SK-N-MC (cell line): ENCODE results near the gene GPX3.

Experiments
- EZH2 ChIP-seq: fragments of 200-600 bp; sonication (generic); IDR thresholded peaks from one replicate; pipeline ENCODE4 v1.6.1; 2017; ENCODE audit warnings: antibody characterized with exemption
- POLR2AphosphoS5 ChIP-seq: IDR thresholded peaks from 2 replicates; pipeline ENCODE4 v1.6.1; 2012; ENCODE audit warnings: mild to moderate bottlenecking, low read depth, low read length, borderline replicate concordance

GRCh38 chr5:151024440-151025249 lies 4.3 kb downstream of the GPX3 start:
- no peak for TF ChIP-seq POLR2AphosphoS5
- TF ChIP-seq EZH2 = no peak
